GM23248 (cell line): ENCODE data around the gene NPY2R. TPM values are rescaled to one million over a fixed set of nuclear protein-coding genes. Genes with fewer than 3 reads are reported as not detected.

Experiments
- DNase-seq: peaks from one replicate; pipeline ENCODE4 v3.0.0-alpha.2; 2015
- H2AFZ ChIP-seq: fragments of 200-600 bp; sonication (generic); 2 replicates; pipeline ENCODE4 v1.6.1; 2016; ENCODE audit warnings: antibody characterized with exemption
- H3F3A ChIP-seq: fragments of 200-600 bp; sonication (generic); 2 replicates; pipeline ENCODE4 v1.6.1; 2016; ENCODE audit warnings: mild to moderate bottlenecking, antibody characterized with exemption, mixed run types; ENCODE audit not compliant: insufficient read depth
- H3K27ac ChIP-seq: fragments of 200-600 bp; sonication (generic); 2 replicates; pipeline ENCODE4 v1.5.1; 2016; ENCODE audit warnings: mild to moderate bottlenecking
- H3K27me3 ChIP-seq: fragments of 200-600 bp; sonication (generic); replicated peaks from 2 replicates; pipeline ENCODE4 v1.6.1; 2016; ENCODE audit warnings: mild to moderate bottlenecking; ENCODE audit not compliant: insufficient read depth
- H3K36me3 ChIP-seq: fragments of 200-600 bp; sonication (generic); 2 replicates; pipeline ENCODE4 v1.6.1; 2016; ENCODE audit warnings: low read depth, mild to moderate bottlenecking
- H3K4me1 ChIP-seq: fragments of 200-600 bp; sonication (generic); 2 replicates; pipeline ENCODE4 v1.6.1; 2016; ENCODE audit warnings: mild to moderate bottlenecking; ENCODE audit not compliant: insufficient read depth
- H3K4me2 ChIP-seq: fragments of 200-600 bp; sonication (generic); one replicate; pipeline ENCODE4 v1.6.1; 2016; ENCODE audit warnings: mild to moderate bottlenecking; ENCODE audit not compliant: unreplicated experiment
- H3K4me3 ChIP-seq: fragments of 200-600 bp; sonication (generic); 2 replicates; pipeline ENCODE4 v1.5.1; 2016; ENCODE audit warnings: mild to moderate bottlenecking
- H3K79me2 ChIP-seq: fragments of 200-600 bp; sonication (generic); 2 replicates; pipeline ENCODE4 v1.6.1; 2016; ENCODE audit warnings: mild to moderate bottlenecking; ENCODE audit not compliant: insufficient read depth
- H3K9ac ChIP-seq: fragments of 200-600 bp; sonication (generic); 2 replicates; pipeline ENCODE4 v1.6.1; 2016; ENCODE audit warnings: mild to moderate bottlenecking
- H3K9me2 ChIP-seq: fragments of 200-600 bp; sonication (generic); 2 replicates; pipeline ENCODE4 v1.6.1; 2016; ENCODE audit warnings: mixed run types, mild to moderate bottlenecking, moderate library complexity; ENCODE audit not compliant: insufficient read depth
- H3K9me3 ChIP-seq: fragments of 200-600 bp; sonication (generic); one replicate; pipeline ENCODE4 v1.6.1; 2017; ENCODE audit warnings: low read depth
- H4K20me1 ChIP-seq: fragments of 200-600 bp; sonication (generic); 2 replicates; pipeline ENCODE4 v1.6.0; 2016; ENCODE audit not compliant: insufficient read depth
- EZH2 ChIP-seq: fragments of 200-600 bp; sonication (generic); IDR thresholded peaks from 2 replicates; pipeline ENCODE4 v1.6.1; 2018; ENCODE audit warnings: antibody characterized with exemption, mild to moderate bottlenecking; ENCODE audit not compliant: insufficient read depth, poor library complexity, severe bottlenecking
- EZH2phosphoT487 ChIP-seq: fragments of 200-600 bp; sonication (generic); IDR thresholded peaks from 2 replicates; pipeline ENCODE4 v1.6.1; 2018; ENCODE audit warnings: antibody characterized with exemption, moderate library complexity, mild to moderate bottlenecking, low read depth; ENCODE audit not compliant: insufficient read depth
- WGBS, 2 experiments: methylation state at CpG; one replicate each; pipeline ENCODE4 v1.1.6; 2015 to 2017; ENCODE audit warnings: low lambda C conversion rate in 2 of 2, low coverage in 1 of 2; ENCODE audit errors: missing lambda C conversion rate in 2 of 2; 5-methylcytosine and 5-hydroxymethylcytosine counted together
- in situ Hi-C: fragments of 300-500 bp; cut with MboI; formaldehyde crosslinking; loops from 2 replicates; pipeline ENCODE4 v1.15.0; 2020
- polyA plus RNA-seq: library from polyadenylated mRNA; unstranded; fragments of >200 nt; fragmentation: Nextera tagmentation; extraction: Ambion mirVana; gene quantifications from 2 replicates; pipeline ENCODE4 v1.2.1, GENCODE V29; 2016
- total RNA-seq: library from RNA; depleted of rRNA; stranded (reverse); fragments of >200 nt; shearing (Covaris generic); gene quantifications from 2 replicates; pipeline ENCODE4 v1.2.3, GENCODE V29; 2014

The NPY2R gene
- total and polyA plus RNA-seq, 2 experiments from 2014 or later, result not detected

DNA sequence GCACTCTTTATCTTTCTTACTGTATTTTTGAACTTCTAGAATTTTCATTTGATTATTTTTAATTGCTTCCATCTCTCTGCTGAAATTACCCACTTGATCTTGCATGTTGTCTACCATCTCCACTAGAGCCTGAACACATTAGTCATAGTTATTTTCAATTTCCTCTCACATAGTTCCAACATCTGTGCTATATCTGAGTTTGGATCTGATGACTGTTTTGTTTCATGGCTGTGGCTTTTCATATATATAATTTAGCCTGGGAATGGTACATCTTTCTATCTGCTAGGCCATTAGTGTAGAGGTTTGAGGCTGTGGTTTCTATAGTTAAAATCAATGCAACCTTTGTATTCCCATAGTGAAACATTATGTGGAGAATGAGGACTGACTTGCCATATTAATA lies 33.2 kb downstream of the NPY2R start:
- Histone ChIP-seq H3K4me2 (no peak overlapping the region), H3K9ac (no peak overlapping the region)
- no peak for DNase-seq

DNA sequence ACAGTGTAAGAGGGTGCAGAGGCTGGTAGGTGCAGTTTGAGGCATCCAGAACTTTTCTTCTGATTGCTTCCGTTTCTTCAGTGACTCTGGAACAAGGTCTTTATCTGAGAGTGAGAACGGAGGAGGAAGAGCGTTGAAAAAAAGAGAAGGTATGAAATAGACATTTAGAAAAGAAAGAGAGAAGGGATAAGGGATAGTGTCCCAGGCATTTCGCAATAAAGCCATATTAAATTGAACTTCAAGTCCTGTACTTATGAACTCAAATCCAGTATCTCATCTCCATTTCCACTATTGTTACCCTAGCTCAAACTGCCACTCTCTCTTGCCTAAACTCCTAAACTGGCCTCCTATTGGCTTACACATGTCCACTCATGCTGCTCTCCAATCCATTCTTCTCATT lies 36.7 kb downstream of the NPY2R start:
- Histone ChIP-seq H2AFZ (no peak overlapping the region), H3K4me1 (no peaks in the 10 kb centered on the region), H3K4me3 (no peak overlapping the region), H4K20me1 (no peaks in the 10 kb centered on the region), H3K27me3 (no peaks in the 10 kb centered on the region), H3K9me2 (no peaks in the 10 kb centered on the region), H3K79me2 (no peaks in the 10 kb centered on the region), H3K36me3 (no peaks in the 10 kb centered on the region), H3F3A (no peaks in the 10 kb centered on the region), H3K4me2 (no peak overlapping the region), H3K27ac (no peak overlapping the region), H3K9me3 (no peaks in the 10 kb centered on the region), H3K9ac (no peak overlapping the region)
- 14 to 21% methylated on average over 4 of the region's 4 CpGs for WGBS, 2 experiments
- no peak for DNase-seq
- in situ Hi-C loops, result no loop called here
- TF ChIP-seq EZH2phosphoT487 (no peak), EZH2 (no peak)

More for the DNA sequence above, 33.2 kb downstream of the NPY2R start:
- H3K4me3 ChIP-seq, result no peak overlapping the region
- in situ Hi-C loops, result no loop called here
- H4K20me1 ChIP-seq, result no peaks in the 10 kb centered on the region
- no peak for TF ChIP-seq EZH2
- no peak for TF ChIP-seq EZH2phosphoT487
- no peaks in the 10 kb centered on the region for H3K9me2 ChIP-seq
- no peaks in the 10 kb centered on the region for H3K79me2 ChIP-seq
- no peaks in the 10 kb centered on the region for H3K27me3 ChIP-seq
- H3F3A ChIP-seq, result no peaks in the 10 kb centered on the region
- no peaks in the 10 kb centered on the region for H3K9me3 ChIP-seq
- H3K27ac ChIP-seq, result no peak overlapping the region
- H2AFZ ChIP-seq, result no peak overlapping the region
- H3K4me1 ChIP-seq, result no peaks in the 10 kb centered on the region
- no peaks in the 10 kb centered on the region for H3K36me3 ChIP-seq

- Histone ChIP-seq H3F3A (no peaks in the 10 kb centered on the region), H3K27me3 (no peaks in the 10 kb centered on the region), H3K27ac (no peak overlapping the region), H3K9me3 (no peaks in the 10 kb centered on the region), H3K4me2 (no peak overlapping the region), H2AFZ (no peak overlapping the region), H3K4me3 (no peak overlapping the region), H3K79me2 (no peaks in the 10 kb centered on the region), H3K9me2 (no peaks in the 10 kb centered on the region), H3K4me1 (no peaks in the 10 kb centered on the region), H3K36me3 (no peaks in the 10 kb centered on the region), H4K20me1 (no peaks in the 10 kb centered on the region), H3K9ac (no peak overlapping the region)
- 26 to 28% methylated on average over 9 of the region's 9 CpGs for WGBS, 2 experiments
- no peak for TF ChIP-seq EZH2phosphoT487
- no peak for TF ChIP-seq EZH2
- DNase-seq, result no peak
- in situ Hi-C loops, result no loop called here
Measured at GRCh38 chr4:155248002-155248896, 39.8 kb downstream of the NPY2R start.

DNA sequence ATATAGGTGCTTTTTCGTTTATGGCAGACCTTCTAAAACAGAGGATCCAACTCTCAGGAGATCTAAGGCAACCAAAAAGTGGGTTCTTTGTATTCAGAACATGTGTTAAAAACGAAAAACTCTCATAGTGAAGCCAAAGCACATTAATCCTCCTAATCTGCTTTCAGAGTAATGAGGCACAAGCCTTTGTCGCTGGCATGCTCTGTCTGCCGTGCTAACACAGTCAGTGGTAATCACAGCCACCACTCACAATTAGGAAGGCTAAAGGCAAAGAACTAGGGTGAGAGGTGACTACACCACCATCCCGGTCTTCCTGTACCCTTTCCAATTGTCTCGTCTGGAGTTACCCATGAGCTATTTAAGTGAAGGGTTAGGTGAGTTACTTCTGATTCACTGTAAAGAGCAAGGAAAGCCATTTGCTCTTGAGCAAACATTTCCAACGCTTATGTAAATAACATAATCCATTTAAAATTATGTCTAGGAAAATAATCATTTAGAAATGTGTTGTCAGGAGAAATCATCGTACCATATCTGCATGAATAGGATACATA lies 40.7 kb downstream of the NPY2R start:
- H3K4me3 ChIP-seq, result no peak overlapping the region
- no peak overlapping the region for H3K9ac ChIP-seq
- TF ChIP-seq EZH2phosphoT487, result no peak
- TF ChIP-seq EZH2, result no peak
- no peaks in the 10 kb centered on the region for H3K36me3 ChIP-seq
- H3F3A ChIP-seq, result no peaks in the 10 kb centered on the region
- DNase-seq, result no peak
- no peaks in the 10 kb centered on the region for H3K27me3 ChIP-seq
- no peaks in the 10 kb centered on the region for H4K20me1 ChIP-seq
- no peak overlapping the region for H2AFZ ChIP-seq
- 17 to 22% methylated on average over 8 of the region's 8 CpGs for WGBS, 2 experiments
- H3K4me1 ChIP-seq, result no peaks in the 10 kb centered on the region
- H3K9me2 ChIP-seq, result no peaks in the 10 kb centered on the region
- no peak overlapping the region for H3K4me2 ChIP-seq
- in situ Hi-C loops, result no loop called here
- H3K27ac ChIP-seq, result no peak overlapping the region
- no peaks in the 10 kb centered on the region for H3K79me2 ChIP-seq
- no peaks in the 10 kb centered on the region for H3K9me3 ChIP-seq
